Posterior vena cava (tissue), 2 donors: ENCODE measurements around the gene CTU2. TPM values are rescaled to one million over a fixed set of nuclear protein-coding genes. Genes with fewer than 3 reads are reported as not detected.
"Not testable (repeated sequence)": the region's sequence is repeated elsewhere in the genome, so short reads cannot be mapped to it uniquely, and the experiment has no call there.

ENCODE experiments used
- DNase-seq: peaks from one replicate; pipeline ENCODE4 v3.0.0-alpha.2; 2020; ENCODE audit warnings: low spot score
- intact Hi-C, 2 donors: fragments of 100-400 bp; cut with DNase I; formaldehyde crosslinking; loops; one replicate each; pipeline versions ENCODE4 v1.14.1 to v1.14.2; 2022 to 2023
- long read RNA-seq, 2 donors: library from polyadenylated mRNA; unstranded; transcript quantifications; one replicate each; pipeline ENCODE4 v2.0.0, GENCODE V29; 2020 to 2021
- total RNA-seq, 2 donors: library from RNA; stranded (reverse); fragmentation: NEBNext Ultra II Directional; extraction: Animal tissue kit (Norgen Biotek cat#: 25700); gene quantifications; one replicate each; pipeline ENCODE4 v1.2.1, GENCODE V29; 2021
- donor health status: DM: yes; HTN: yes; CAD: no.
- donor health status: DM: yes; HTN: yes; CAD: no.

Gene CTU2
- 10 to 100 TPM; 17.2 to 20.4 TPM for total RNA-seq
- long read RNA-seq, donor 1, transcript CTU2-202 (15 exons, 1,751 nt), result major isoform, 7 of 12 reads
- long read RNA-seq, donor 1, partial matches to known transcripts, result 2 of 12 reads
- long read RNA-seq, donor 1, other reads (novel, unspliced or antisense), result 3 of 12 reads
- long read RNA-seq, donor 2, transcript CTU2-202 (15 exons, 1,751 nt), result major isoform, 43 of 54 reads
- long read RNA-seq, donor 2, partial matches to known transcripts, result 3 of 54 reads
- long read RNA-seq, donor 2, other reads (novel, unspliced or antisense), result 5 of 54 reads

DNA sequence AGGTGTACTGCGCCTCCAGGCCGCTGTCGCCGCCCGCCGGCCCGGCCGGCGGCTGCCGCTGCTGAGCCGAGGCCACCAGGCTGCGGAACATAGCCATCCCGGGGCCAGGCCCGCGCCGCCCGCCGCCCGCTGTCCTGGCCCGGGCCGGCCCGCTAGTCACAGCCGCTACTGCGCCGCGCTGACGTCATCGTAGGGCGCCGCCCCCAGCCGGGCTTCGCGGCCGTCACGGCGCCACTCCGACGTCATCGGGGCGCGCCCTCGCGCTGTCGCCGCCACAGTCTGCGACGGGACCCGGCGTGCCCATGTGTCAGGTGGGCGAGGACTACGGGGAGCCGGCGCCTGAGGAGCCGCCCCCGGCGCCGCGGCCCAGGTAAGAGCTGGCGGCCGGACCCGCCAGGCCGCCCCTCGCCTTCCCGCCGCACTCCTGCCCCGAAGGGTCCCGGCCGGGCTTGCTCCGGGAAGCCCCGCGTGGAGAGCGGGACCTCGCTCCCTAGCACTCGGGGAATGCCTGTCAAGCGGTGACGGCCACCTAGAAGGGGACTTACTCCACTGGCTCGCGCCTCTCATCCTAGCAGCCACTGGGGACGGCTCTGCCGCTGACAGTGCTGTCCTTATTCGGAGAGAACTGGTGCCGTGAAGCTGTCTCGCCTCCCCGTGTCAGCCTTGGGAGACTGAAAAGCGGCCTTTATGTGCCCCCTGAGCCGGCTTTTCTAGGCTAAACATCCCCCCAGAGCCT, at the start of gene CTU2, which contains the start of gene RNF166:
TSS of gene CTU2 (plus strand) at position 275 of the 736 bp plus-strand sequence. CDS start at position 303, 28 bp downstream.
TSS of gene RNF166 (minus strand) at position 180 of the 736 bp plus-strand sequence. CDS start at position 97, 83 bp downstream.
- DNase-seq, result peak; percentile 98
- intact Hi-C loops, result loop anchor here in 1 of 2 donors (10.0 kb wide), 1 partner anchor 938 kb away; no protein-coding TSS in a partner anchor

DNA sequence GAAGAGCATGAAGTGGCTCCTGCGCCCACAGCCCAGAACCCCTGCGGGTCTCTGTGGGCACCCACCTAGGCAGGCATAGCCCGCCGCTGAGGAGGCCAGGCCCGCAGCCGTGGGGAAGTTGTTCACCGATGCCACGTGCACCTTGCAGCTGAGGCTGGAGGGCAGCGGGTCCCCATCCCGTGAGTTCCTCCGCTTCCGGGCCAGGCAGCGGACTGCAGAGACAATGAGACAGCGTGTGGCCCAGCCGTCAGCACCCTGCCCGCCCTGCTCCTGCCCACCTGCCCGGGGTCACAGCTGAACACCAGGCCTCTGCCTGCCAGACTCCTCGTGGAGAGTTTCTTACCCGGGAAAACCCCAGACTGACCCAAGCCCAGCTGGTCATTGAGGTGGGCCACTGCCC, 48.9 kb upstream of the CTU2 start:
- DNase-seq, result no peak
- intact Hi-C loops, result no loop called here

DNA sequence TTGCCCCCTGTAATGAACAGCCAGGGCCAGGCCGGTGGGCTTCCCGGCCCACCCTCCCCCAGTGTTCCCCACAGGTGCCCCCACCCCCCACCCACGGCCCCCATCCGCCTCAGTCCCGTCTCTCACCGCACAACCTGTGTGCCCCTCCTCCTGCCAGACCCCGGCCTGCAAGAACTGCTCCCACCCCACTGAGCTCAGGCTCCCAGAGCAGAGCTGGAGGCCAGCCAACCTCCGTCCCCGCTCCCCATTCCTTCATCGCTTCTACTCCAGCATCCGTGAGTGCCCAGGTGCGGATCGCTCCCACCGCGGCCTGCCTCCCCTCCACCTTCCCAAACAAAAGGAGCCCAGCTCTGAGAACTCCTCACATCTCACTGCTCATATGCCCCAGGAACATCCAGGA, 47.6 kb upstream of the CTU2 start:
- no peak for DNase-seq
- intact Hi-C loops, result no loop called here

DNA sequence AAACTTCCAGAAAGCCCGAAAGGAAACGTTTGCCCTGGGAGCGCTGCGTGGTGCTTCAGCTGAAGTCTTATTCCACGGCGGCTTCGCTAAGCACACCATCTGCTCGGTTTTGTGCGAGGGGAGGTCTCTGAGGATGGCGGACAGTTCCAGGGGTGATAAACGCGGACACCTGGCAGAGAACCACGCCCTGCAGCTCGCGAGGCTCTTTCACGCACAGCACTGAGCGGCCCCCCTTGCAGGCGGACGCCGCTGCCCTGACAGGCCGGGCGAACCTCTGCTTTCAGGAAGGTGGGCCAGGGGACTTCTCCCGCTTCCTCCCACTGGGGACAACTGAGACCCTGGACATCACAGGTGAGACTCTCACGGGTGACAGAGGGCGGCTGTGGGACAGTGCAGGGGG, 47.1 kb upstream of the CTU2 start:
- DNase-seq, result no peak
- intact Hi-C loops, result no loop called here

DNA sequence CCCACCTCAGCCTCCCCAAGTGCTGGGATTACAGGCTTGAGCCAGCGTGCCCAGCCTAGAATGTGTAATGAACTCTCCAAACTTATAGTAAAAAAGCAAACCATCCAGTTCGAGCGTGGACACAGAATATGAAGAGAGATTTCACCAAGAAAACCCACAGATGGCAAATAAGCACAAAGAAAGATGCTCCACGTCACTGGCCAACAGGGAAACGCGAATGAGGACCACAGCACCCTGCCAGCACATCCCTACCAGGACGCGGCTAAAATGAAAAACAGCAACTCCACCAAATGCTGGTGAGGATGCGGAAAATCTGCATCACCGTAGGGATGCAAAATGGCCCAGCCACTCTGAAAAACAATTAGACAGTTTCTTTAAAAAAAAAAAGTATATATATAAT, 44.8 kb upstream of the CTU2 start:
- intact Hi-C loops, result no loop called here
- DNase-seq, result no peak

GRCh38 chr16:88662222-88662842, 44.0 kb upstream of the CTU2 start:
- DNase-seq, result peak; percentile 78
- intact Hi-C loops, result no loop called here

DNA sequence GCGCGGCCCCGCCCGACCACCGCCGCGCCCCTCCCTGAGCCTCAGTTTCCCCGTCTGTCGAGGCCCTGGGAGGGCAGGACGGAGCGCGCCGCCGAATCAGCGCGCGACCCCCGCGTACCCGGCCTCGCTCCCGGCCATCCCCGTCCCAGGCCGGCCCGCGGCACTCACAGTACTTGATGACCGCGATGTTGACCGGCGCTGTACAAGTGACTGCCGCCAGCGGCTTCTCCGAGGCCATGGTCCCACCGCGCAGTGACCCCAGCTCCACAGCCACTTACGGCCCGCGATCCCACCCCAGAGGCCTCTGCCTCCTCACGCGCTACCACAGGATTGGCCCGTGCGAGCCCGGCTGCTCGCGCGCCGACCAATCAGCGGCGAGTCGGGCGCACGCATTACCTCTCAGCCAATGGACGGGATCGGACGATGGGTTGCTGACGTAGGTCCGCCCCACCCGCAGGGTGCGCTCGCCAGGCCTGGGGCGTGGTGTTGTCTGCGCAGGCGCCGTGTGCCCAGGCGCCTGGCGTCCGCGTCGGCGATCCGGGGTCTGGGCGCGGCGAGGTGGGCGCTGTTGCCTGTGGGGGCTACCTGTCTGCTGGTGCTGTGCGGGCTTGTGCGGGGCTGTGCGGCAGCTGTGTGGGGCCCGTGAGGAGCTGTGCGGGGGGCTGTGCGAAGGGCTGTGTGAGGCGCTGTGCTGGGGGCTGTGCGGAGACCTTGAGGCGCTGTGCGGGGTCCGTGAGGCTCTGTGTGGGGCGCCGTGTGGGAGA, 43.3 kb upstream of the CTU2 start, which contains the start of gene MVD:
TSS of gene MVD (minus strand) at position 249 of the 764 bp plus-strand sequence. CDS start at position 238, 11 bp downstream.
- intact Hi-C loops, result no loop called here
- DNase-seq, result peak; percentile 99

DNA sequence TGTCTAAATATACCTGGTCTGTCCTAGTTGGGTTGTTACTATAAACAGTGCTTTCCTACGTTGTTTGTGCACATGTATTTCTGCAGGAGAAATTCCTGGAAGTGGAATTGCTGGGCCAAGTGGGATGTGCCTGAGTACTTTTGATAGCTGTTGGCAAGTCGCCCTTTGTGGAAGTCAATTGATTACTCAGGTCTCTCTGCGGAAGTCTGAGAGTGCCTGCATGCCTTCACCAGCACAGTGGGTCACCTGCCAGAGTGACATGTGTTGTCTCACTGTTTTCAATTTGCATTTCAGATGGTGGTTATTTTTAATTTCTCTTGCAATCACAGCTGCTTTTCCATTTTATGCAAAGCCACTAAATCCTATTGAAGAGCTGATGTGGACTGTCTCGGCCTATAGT, 41.2 kb upstream of the CTU2 start:
- intact Hi-C loops, result no loop called here
- DNase-seq, result no peak

GRCh38 chr16:88665570-88665969, 40.7 kb upstream of the CTU2 start:
- intact Hi-C loops, result no loop called here
- no peak for DNase-seq

DNA sequence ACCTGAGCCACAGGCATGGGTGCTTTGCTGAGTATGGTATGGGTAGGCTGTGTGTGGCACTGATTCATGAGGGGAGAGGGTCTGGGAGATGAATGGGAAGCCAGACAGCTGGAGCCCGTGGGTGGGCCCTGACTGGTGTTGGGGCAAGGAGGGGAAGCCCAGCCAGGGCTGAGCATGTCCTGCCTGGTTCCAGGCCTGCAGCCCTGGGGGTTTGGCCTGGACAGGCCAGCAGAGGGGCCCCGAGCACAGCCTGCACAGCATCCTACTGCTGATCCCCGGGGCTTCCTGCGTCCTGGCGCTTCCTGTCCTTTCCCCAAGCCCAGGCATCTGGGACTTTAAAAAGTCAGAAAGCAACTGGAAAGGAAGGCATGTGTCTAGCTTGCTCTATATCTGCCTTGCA, 38.8 kb upstream of the CTU2 start:
- intact Hi-C loops, result no loop called here
- no peak for DNase-seq

- intact Hi-C loops, DNase-seq: not testable (repeated sequence)
Observed at GRCh38 chr16:88669493-88669892, 36.8 kb upstream of the CTU2 start.

GRCh38 chr16:88669980-88670379, 36.3 kb upstream of the CTU2 start:
- no peak for DNase-seq
- intact Hi-C loops, result no loop called here

GRCh38 chr16:88671806-88672205, 34.5 kb upstream of the CTU2 start:
- intact Hi-C loops, result no loop called here
- no peak for DNase-seq

DNA sequence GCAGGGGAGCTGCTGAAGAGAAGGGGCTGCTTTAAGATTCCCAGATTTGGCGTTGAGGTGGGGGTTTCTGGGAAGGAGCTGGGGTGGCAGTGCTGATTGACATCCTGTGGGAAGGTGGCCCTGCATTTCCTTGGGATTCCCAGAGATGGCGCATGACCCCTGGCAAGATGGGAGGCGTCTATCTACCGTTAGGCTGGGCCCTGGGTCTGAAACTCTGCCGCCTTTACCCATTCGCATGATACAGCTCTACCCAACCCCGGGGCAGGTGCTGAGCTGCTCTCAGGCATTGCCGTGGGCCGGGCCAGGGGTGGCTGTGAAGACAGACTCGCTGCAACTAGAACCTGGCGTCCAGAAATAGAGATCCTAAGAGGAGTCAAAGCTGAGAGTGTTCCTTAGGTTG, 33.5 kb upstream of the CTU2 start:
- intact Hi-C loops, result no loop called here
- no peak for DNase-seq

- DNase-seq, result no peak
- intact Hi-C loops, result no loop called here
Observed at GRCh38 chr16:88673716-88674379, 32.5 kb upstream of the CTU2 start.

GRCh38 chr16:88676502-88677242, 29.6 kb upstream of the CTU2 start:
- intact Hi-C loops, result no loop called here
- DNase-seq, result peak; percentile 72

- no peak for DNase-seq
- intact Hi-C loops, result no loop called here
Observed at GRCh38 chr16:88677721-88678120, 28.6 kb upstream of the CTU2 start.

- intact Hi-C loops, result no loop called here
- DNase-seq, result peak; percentile 80
Observed at GRCh38 chr16:88678224-88678979, 27.9 kb upstream of the CTU2 start.
